Tibial nerve (tissue), 4 donors: ENCODE results near the gene TNFSF12. TPM values are rescaled to one million over a fixed set of nuclear protein-coding genes. Genes with fewer than 3 reads are reported as not detected.

Experiments
- DNase-seq, 2 donors: peaks; one replicate each; pipeline ENCODE4 v3.0.0-alpha.2; 2019; ENCODE audit warnings: low spot score in 2 of 2
- H3K27ac ChIP-seq, 4 donors: fragments of 200-600 bp; sonication (generic) in 3 of 4; one replicate each; pipeline ENCODE4 v1.5.1; 2017 to 2019; ENCODE audit warnings: mild to moderate bottlenecking in 1 of 4
- H3K27me3 ChIP-seq, 2 donors: fragments of 200-600 bp; sonication (generic) in 1 of 2; one replicate each; pipeline versions ENCODE4 v1.5.1 to v1.6.0; 2017 to 2019
- H3K36me3 ChIP-seq, 3 donors: fragments of 200-600 bp; sonication (generic); one replicate each; pipeline ENCODE4 v1.5.1; 2018 to 2019
- H3K4me1 ChIP-seq, 4 donors: fragments of 200-600 bp; sonication (generic) in 3 of 4; one replicate each; pipeline ENCODE4 v1.5.1; 2017 to 2019
- H3K4me3 ChIP-seq, 4 donors: fragments of 200-600 bp; sonication (generic) in 3 of 4; one replicate each; pipeline ENCODE4 v1.5.1; 2017 to 2019; ENCODE audit warnings: mild to moderate bottlenecking in 1 of 4, moderate library complexity in 1 of 4
- H3K9me3 ChIP-seq, 4 donors: fragments of 200-600 bp; sonication (generic) in 3 of 4; one replicate each; pipeline ENCODE4 v1.5.1; 2017 to 2019
- EP300 ChIP-seq, 2 donors: sonication (generic); formaldehyde crosslinking; IDR thresholded peaks; one replicate each; pipeline ENCODE4 v1.6.1; 2017; ENCODE audit warnings: antibody characterized with exemption in 2 of 2, mild to moderate bottlenecking in 1 of 2
- POLR2A ChIP-seq, 2 donors: fragments of 450-650 bp; IDR thresholded peaks; one replicate each; pipeline ENCODE4 v1.6.1; 2017; ENCODE audit warnings: antibody characterized with exemption in 2 of 2, mild to moderate bottlenecking in 2 of 2, moderate library complexity in 2 of 2
- WGBS, 2 donors: methylation state at CpG; one replicate each; pipeline ENCODE4 v1.1.5; 2018; 5-methylcytosine and 5-hydroxymethylcytosine counted together
- total RNA-seq, 4 donors: library from RNA; depleted of rRNA; stranded (reverse); fragments of >200 nt; gene quantifications; one replicate each; pipeline ENCODE4 v1.1.0, GENCODE V29; 2016
- TF ChIP-seq, protein P1 (sequence below), 5 experiments: fragments of 200-600 bp in 3 of 5; fragments of 450-650 bp in 2 of 5; sonication (generic) in 3 of 5; IDR thresholded peaks; one replicate each; pipeline ENCODE4 v1.5.1; 2016 to 2019; ENCODE audit warnings: antibody characterized with exemption in 5 of 5, mild to moderate bottlenecking in 3 of 5, moderate library complexity in 2 of 5

TNFSF12 gene
- total RNA-seq, 4 donors from 2014 or later: 59.4 to 109 (median 98.8) TPM

DNA sequence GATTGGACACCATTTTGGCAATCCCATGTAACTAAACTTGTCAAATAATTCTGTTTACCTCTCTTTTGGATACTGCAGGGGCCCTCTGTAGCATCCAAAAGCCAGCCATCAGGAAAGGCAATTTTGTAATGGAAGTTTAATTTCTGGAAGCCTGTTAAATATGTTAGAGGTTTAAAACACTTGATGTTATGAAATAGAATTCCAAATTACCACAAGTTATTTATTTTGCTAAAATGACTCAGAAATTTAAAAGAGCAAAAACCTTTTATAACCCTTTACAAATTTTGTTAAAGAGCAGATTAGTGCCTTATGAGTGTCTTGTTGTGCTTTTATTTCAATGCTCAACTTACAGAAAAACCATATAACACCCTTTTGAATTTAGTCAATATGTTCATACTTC lies 20.0 kb upstream of the TNFSF12 start:
- Histone ChIP-seq H3K4me1 (no peaks in the 10 kb centered on the region), H3K27ac (no peak overlapping the region), H3K36me3 (no peaks in the 10 kb centered on the region), H3K27me3 (no peaks in the 10 kb centered on the region), H3K9me3 (peaks cover 0 to 26% (median 6%) of the 10 kb centered on the region in 4 donors), H3K4me3 (no peak overlapping the region)
- no peak for DNase-seq
- TF ChIP-seq POLR2A (IDR thresholded peaks at IDR 0.05) (no peak), EP300 (IDR thresholded peaks at IDR 0.05) (no peak)
- TF ChIP-seq, protein P1, sequence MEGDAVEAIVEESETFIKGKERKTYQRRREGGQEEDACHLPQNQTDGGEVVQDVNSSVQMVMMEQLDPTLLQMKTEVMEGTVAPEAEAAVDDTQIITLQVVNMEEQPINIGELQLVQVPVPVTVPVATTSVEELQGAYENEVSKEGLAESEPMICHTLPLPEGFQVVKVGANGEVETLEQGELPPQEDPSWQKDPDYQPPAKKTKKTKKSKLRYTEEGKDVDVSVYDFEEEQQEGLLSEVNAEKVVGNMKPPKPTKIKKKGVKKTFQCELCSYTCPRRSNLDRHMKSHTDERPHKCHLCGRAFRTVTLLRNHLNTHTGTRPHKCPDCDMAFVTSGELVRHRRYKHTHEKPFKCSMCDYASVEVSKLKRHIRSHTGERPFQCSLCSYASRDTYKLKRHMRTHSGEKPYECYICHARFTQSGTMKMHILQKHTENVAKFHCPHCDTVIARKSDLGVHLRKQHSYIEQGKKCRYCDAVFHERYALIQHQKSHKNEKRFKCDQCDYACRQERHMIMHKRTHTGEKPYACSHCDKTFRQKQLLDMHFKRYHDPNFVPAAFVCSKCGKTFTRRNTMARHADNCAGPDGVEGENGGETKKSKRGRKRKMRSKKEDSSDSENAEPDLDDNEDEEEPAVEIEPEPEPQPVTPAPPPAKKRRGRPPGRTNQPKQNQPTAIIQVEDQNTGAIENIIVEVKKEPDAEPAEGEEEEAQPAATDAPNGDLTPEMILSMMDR (IDR thresholded peaks at IDR 0.05): no peak

DNA sequence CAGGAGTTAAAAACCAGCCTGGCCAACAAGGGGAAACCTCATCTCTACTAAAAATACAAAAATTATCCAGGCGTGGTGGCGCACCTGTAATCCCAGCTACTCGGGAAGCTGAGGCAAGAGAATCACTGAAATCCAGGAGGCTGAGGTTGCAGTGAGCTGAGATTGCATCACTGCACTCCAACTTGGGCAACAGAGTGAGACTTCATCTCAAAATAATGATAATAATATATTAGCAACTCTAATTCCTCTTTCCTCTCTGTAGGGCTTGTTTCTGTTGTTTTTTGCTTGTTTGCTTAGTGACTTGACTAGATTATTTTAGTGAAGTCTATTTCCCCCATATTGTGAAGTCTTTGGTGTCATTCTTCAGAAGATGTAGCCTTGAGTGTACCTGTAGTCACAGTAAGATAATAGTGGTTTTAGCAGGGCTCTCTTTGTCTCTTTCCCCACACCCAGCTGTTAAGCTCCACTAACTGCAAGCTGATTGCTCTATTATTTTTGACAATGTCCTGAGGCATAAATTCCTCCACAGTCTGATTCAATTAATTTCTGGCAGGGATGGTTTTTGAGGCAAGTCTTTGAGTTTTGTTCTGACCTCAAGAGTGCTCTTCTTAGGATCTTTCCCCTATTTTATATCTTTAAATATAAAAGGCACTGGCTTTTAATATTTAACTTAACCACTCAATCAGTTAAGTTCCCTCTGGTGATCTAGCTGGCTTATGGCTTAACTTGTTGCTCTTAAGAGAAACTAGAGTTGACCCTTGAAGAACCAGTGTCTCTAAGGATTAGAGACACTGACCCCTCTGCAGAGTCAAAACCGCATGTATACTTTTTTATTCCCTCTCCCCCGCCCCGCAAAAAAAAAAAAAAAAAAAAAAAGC lies 18.6 kb upstream of the TNFSF12 start:
- TF ChIP-seq EP300 (IDR thresholded peaks at IDR 0.05): no peak
- no peak for TF ChIP-seq POLR2A (IDR thresholded peaks at IDR 0.05)
- TF ChIP-seq, protein P1 (IDR thresholded peaks at IDR 0.05): no peak
- WGBS, 2 donors: 90 to 91% methylated on average over 6 of the region's 6 CpGs

DNA sequence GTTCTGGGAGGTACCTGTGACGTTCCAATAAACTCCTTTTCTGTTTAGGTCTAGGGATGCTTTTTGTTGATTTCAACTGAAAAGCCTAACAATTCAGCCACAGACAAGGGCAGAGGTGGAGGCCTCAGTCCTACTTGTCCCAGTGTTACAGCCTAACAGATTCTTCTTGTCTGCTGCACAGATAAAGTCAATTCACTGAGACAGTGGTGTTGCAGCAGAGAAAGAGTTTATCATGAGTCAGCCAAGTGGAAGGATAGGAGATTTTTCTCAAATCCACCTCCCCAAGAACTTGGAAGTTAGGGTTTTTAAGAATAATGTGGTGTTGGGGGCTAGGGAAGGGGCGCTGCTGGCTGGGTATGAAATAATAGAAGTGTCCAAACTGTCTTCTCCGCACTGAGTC lies 10.8 kb upstream of the TNFSF12 start:
- no peaks in the 10 kb centered on the region for H3K27me3 ChIP-seq
- no peak for DNase-seq
- TF ChIP-seq, protein P1 (IDR thresholded peaks at IDR 0.05): no peak
- TF ChIP-seq POLR2A (IDR thresholded peaks at IDR 0.05) (no peak), EP300 (IDR thresholded peaks at IDR 0.05) (no peak)
- no peaks in the 10 kb centered on the region for H3K36me3 ChIP-seq
- H3K4me1 ChIP-seq: no peaks in the 10 kb centered on the region
- no peak overlapping the region for H3K27ac ChIP-seq
- 72 to 75% methylated on average over 3 of the region's 3 CpGs for WGBS, 2 donors
- H3K9me3 ChIP-seq: peaks cover 0 to 7% (median 0%) of the 10 kb centered on the region in 4 donors
- H3K4me3 ChIP-seq: no peak overlapping the region

More for the DNA sequence above, 18.6 kb upstream of the TNFSF12 start:
- Histone ChIP-seq H3K27ac (no peak overlapping the region), H3K9me3 (peaks cover 0 to 26% (median 6%) of the 10 kb centered on the region in 4 donors), H3K27me3 (no peaks in the 10 kb centered on the region), H3K4me3 (no peak overlapping the region), H3K4me1 (no peaks in the 10 kb centered on the region), H3K36me3 (no peaks in the 10 kb centered on the region)
- no peak for DNase-seq

DNA sequence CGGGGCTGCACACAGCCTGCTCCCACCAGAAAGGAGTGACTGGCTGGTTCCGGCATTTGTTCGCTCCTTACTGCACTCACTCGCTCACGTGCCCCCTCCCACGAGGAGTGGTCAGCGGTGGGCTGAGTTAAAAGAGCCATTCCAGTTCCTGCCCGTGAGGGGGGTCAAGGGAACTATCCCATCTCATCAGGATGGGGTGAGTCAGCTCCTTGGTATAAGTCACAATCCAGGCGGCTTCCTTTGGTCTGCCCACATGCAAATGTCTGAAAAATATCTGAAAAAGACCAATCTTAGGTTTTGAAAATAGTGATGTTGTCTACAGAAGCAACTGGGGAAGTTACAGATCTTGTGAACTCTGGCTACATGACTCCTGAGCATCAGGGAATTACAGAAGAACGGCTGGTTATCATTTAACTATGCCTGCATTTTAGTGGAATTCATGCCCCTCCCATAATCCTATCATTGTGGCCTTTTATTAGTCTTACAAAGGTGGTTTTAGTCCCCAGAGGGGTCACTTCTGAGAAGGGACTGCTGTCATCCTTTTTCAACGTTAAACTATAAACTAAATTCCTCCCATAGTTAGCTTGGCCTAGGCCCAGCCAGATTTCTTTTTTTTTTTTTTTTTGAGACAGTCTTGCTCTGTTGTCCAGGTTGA lies 9.8 kb upstream of the TNFSF12 start:
- no peaks in the 10 kb centered on the region for H3K36me3 ChIP-seq
- no peak for DNase-seq
- 66 to 75% methylated on average over 11 of the region's 11 CpGs for whole genome bisulfite sequencing, 2 donors
- peaks cover 0 to under 1% (median 0%) of the 10 kb centered on the region in 4 donors for H3K4me1 ChIP-seq
- TF ChIP-seq, protein P1 (IDR thresholded peaks at IDR 0.05): no peak
- no peak for TF ChIP-seq EP300 (IDR thresholded peaks at IDR 0.05)
- no peak for TF ChIP-seq POLR2A (IDR thresholded peaks at IDR 0.05)
- H3K9me3 ChIP-seq: peaks cover 0 to 7% (median 0%) of the 10 kb centered on the region in 4 donors
- H3K27ac ChIP-seq: no peak overlapping the region
- no peak overlapping the region for H3K4me3 ChIP-seq
- no peaks in the 10 kb centered on the region for H3K27me3 ChIP-seq
